Measurements from ENCODE around the gene PAPPA2. TPM values are rescaled to one million over a fixed set of nuclear protein-coding genes. Genes with fewer than 3 reads are reported as not detected.

Gene PAPPA2
- total and polyA plus RNA-seq, 10 of the 15 experiments (the other 5 are each of a cell fraction or from before 2014, with no cell fraction given) = under 0.01 to 0.06 (median 0.03) TPM; not detected in 7

DNA sequence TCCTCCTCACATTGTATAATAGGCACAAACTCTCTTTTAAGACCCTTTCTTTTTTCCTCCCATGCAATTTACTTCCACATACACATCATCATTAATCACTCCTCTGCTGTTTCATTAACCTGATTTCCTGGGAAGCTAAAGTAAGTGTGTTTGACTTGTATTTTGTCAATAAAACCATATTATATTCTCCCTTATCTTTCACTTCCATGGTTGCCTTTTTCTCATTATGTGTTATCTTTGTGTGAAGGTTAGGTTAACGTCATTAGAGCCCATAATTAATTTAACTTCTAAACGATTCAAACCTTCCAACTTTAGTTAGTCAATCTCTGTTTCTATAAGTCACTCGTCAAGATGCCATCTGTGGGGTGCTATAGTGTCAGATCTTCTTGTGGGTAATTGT is 313.0 kb downstream of the PAPPA2 start:
- RAD21 ChIA-PET (ENCODE audit: unreplicated experiment) = no interaction called here
- 6% methylated on average over 3 of the region's 3 CpGs for WGBS (ENCODE audit: insufficient coverage, insufficient replicate concordance, low lambda C conversion rate, missing lambda C conversion rate)
- TF ChIP-seq POLR2A (IDR thresholded peaks at IDR 0.05; ENCODE audit: low read depth, low read length) (no peak), MYC (IDR thresholded peaks at IDR 0.05; ENCODE audit: insufficient read depth, insufficient read length, insufficient replicate concordance, low read length, severe bottlenecking) (no peak), CHD1 (IDR thresholded peaks at IDR 0.05; ENCODE audit: low read depth, low read length) (no peak), ASH2L (IDR thresholded peaks at IDR 0.05; ENCODE audit: borderline replicate concordance, low read depth) (no peak), RUNX3 (IDR thresholded peaks at IDR 0.05; ENCODE audit: low read length) (no peak), IRF5 (IDR thresholded peaks at IDR 0.05; ENCODE audit: borderline replicate concordance) (no peak), ZBTB33 (IDR thresholded peaks at IDR 0.05) (no peak), NFYB (IDR thresholded peaks at IDR 0.05; ENCODE audit: insufficient read depth, low read depth, low read length) (no peak), CREB1 (IDR thresholded peaks at IDR 0.05; ENCODE audit: low read depth) (no peak), CBFB (IDR thresholded peaks at IDR 0.05; ENCODE audit: low read depth) (no peak), ZNF384 (IDR thresholded peaks at IDR 0.05; ENCODE audit: borderline replicate concordance, low read depth, low read length) (no peak)
- TF ChIP-seq, protein P1, sequence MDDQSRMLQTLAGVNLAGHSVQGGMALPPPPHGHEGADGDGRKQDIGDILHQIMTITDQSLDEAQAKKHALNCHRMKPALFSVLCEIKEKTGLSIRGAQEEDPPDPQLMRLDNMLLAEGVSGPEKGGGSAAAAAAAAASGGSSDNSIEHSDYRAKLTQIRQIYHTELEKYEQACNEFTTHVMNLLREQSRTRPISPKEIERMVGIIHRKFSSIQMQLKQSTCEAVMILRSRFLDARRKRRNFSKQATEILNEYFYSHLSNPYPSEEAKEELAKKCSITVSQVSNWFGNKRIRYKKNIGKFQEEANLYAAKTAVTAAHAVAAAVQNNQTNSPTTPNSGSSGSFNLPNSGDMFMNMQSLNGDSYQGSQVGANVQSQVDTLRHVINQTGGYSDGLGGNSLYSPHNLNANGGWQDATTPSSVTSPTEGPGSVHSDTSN (IDR thresholded peaks at IDR 0.05; ENCODE audit: insufficient replicate concordance, low read depth, low read length) = no peak
- TF ChIP-seq, protein P2, sequence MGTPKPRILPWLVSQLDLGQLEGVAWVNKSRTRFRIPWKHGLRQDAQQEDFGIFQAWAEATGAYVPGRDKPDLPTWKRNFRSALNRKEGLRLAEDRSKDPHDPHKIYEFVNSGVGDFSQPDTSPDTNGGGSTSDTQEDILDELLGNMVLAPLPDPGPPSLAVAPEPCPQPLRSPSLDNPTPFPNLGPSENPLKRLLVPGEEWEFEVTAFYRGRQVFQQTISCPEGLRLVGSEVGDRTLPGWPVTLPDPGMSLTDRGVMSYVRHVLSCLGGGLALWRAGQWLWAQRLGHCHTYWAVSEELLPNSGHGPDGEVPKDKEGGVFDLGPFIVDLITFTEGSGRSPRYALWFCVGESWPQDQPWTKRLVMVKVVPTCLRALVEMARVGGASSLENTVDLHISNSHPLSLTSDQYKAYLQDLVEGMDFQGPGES (IDR thresholded peaks at IDR 0.05) = no peak
- TF ChIP-seq, protein P3, sequence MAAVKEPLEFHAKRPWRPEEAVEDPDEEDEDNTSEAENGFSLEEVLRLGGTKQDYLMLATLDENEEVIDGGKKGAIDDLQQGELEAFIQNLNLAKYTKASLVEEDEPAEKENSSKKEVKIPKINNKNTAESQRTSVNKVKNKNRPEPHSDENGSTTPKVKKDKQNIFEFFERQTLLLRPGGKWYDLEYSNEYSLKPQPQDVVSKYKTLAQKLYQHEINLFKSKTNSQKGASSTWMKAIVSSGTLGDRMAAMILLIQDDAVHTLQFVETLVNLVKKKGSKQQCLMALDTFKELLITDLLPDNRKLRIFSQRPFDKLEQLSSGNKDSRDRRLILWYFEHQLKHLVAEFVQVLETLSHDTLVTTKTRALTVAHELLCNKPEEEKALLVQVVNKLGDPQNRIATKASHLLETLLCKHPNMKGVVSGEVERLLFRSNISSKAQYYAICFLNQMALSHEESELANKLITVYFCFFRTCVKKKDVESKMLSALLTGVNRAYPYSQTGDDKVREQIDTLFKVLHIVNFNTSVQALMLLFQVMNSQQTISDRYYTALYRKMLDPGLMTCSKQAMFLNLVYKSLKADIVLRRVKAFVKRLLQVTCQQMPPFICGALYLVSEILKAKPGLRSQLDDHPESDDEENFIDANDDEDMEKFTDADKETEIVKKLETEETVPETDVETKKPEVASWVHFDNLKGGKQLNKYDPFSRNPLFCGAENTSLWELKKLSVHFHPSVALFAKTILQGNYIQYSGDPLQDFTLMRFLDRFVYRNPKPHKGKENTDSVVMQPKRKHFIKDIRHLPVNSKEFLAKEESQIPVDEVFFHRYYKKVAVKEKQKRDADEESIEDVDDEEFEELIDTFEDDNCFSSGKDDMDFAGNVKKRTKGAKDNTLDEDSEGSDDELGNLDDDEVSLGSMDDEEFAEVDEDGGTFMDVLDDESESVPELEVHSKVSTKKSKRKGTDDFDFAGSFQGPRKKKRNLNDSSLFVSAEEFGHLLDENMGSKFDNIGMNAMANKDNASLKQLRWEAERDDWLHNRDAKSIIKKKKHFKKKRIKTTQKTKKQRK (IDR thresholded peaks at IDR 0.05; ENCODE audit: low read depth, low read length) = no peak

More for the DNA sequence above, 313.0 kb downstream of the PAPPA2 start:
- in situ Hi-C loops (cut with MboI) (no loop called here), intact Hi-C loops (cut with micrococcal nuclease; ENCODE audit: unreplicated experiment) (no loop called here)
- SMC1A ChIA-PET (ENCODE audit: uncharacterized antibody, unreplicated experiment) = no interaction called here
- ATAC-seq (no peak), DNase-seq (ENCODE audit: low read depth, low spot score) (no peak), FAIRE-seq (no peak)
- H3K27me3 ChIP-seq (replicated peaks in 1 of 2; ENCODE audit: control insufficient read depth in 2 of 2, insufficient read depth in 2 of 2, low read length in 1 of 2) = no peaks in the 10 kb centered on the region
- H3K4me1 ChIP-seq (ENCODE audit: control insufficient read depth, insufficient read depth, low read length) = no peaks in the 10 kb centered on the region
- H4K20me1 ChIP-seq (ENCODE audit: control insufficient read depth, insufficient read depth) = no peaks in the 10 kb centered on the region
- no peak overlapping the region for H2AFZ ChIP-seq (ENCODE audit: control insufficient read depth, low read depth, low read length)
- no peak overlapping the region for H3K4me2 ChIP-seq (ENCODE audit: control insufficient read depth, insufficient read depth)
- no peak overlapping the region for H3K27ac ChIP-seq (ENCODE audit: control insufficient read depth, insufficient read depth)
- H3K9me3 ChIP-seq (replicated peaks; ENCODE audit: control insufficient read depth, insufficient read depth, low read length) = no peaks in the 10 kb centered on the region
- no peak overlapping the region for H3K4me3 ChIP-seq
- no peaks in the 10 kb centered on the region for H3K36me3 ChIP-seq (ENCODE audit: control insufficient read depth in 2 of 2, insufficient read depth in 2 of 2, low read length in 1 of 2)
- POLR2A ChIA-PET = no interaction called here
- H3K9ac ChIP-seq (ENCODE audit: control insufficient read depth, insufficient read depth, low read length) = no peak overlapping the region
- no TSS peak for BruUV-seq (replicated peaks)
- H3K79me2 ChIP-seq (ENCODE audit: control insufficient read depth, insufficient read depth, low read length) = no peaks in the 10 kb centered on the region
- CTCF ChIA-PET = no interaction called here
